GM12892 (cell line): Measurements from ENCODE around the gene TPM1.

Source experiments
- POLR2A ChIP-seq: IDR thresholded peaks from 2 replicates; pipeline ENCODE4 v1.6.1; 2011; ENCODE audit warnings: low read depth, low read length, control low read depth
- POLR2AphosphoS5 ChIP-seq: IDR thresholded peaks from 2 replicates; pipeline ENCODE4 v1.6.1; 2011; ENCODE audit warnings: low read depth, low read length, control low read depth
- TAF1 ChIP-seq: IDR thresholded peaks from 2 replicates; pipeline ENCODE4 v1.6.1; 2011; ENCODE audit warnings: low read depth, mild to moderate bottlenecking, control low read depth, low read length, borderline replicate concordance

DNA sequence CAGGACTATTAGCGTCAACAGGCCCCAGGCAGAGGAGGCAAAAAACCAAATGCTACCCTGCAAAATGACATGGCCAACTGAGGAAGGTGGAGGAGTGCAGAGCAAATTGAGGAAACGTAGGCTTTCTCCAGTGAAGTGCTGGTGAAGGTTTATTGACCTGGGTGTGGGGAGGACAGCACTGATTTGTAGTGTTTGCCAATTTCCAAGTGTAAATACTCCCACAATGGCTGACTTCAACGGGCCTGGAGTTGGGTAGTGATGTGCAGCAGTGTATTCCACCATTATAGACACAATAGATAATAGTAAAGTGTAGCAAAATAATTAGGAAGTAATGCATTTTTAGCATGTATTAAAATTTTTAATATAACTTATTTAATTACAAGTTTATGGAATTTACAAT is 32.2 kb upstream of the TPM1 start:
- no peak for TF ChIP-seq POLR2A
- no peak for TF ChIP-seq TAF1
- TF ChIP-seq POLR2AphosphoS5: no peak
